ENCODE results near the gene PRKCE.

PRKCE gene

GRCh38 chr2:46236876-46237859 lies 585.7 kb downstream of the PRKCE start:
- DNase-seq, result no peak
